BLaER1 treated with 17β-estradiol and CSF1 and Interleukin-3, amounts not matched to agents 10 nM and 100 nM (cell line): ENCODE measurements around the gene LRRK1.
A peak's percentile ranks its signal among the peaks of the same experiment; 100 is the strongest.

ENCODE experiments used
- H3K27ac ChIP-seq, 11 experiments: shearing (Covaris generic); formaldehyde crosslinking; 2 replicates each; pipeline ENCODE4 v1.8.1; 2022
- H3K27me3 ChIP-seq, 11 experiments: shearing (Covaris generic); formaldehyde crosslinking; 2 replicates each; pipeline ENCODE4 v1.8.1; 2022
- H3K36me3 ChIP-seq, 11 experiments: shearing (Covaris generic); formaldehyde crosslinking; 2 replicates each; pipeline ENCODE4 v1.8.1; 2022
- H3K4me1 ChIP-seq, 10 experiments: shearing (Covaris generic); formaldehyde crosslinking; 2 replicates each; pipeline ENCODE4 v1.8.1; 2022
- H3K4me2 ChIP-seq, 11 experiments: shearing (Covaris generic); formaldehyde crosslinking; 2 replicates each; pipeline ENCODE4 v1.8.1; 2022
- H3K4me3 ChIP-seq, 10 experiments: shearing (Covaris generic); formaldehyde crosslinking; 2 replicates each; pipeline ENCODE4 v1.8.1; 2022
- H3K9ac ChIP-seq, 11 experiments: shearing (Covaris generic); formaldehyde crosslinking; 2 replicates each; pipeline ENCODE4 v1.8.1; 2022
- H3K9me3 ChIP-seq, 11 experiments: shearing (Covaris generic); formaldehyde crosslinking; replicated peaks in 1 of 11; 2 replicates each; pipeline ENCODE4 v1.8.1; 2022
- H4K20me1 ChIP-seq, 11 experiments: shearing (Covaris generic); formaldehyde crosslinking; 2 replicates each; pipeline ENCODE4 v1.8.1; 2022
- Cebpa-rat ChIP-seq, 11 experiments: shearing (Covaris generic); IDR thresholded peaks; 2 replicates each; pipeline ENCODE4 v1.8.1; 2022

Gene LRRK1

GRCh38 chr15:101114166-101114565, 195.0 kb downstream of the LRRK1 start:
- peaks cover 27 to 76% (median 64%) of the 10 kb centered on the region in 10 experiments for H3K4me1 ChIP-seq
- TF ChIP-seq Cebpa-rat (IDR thresholded peaks at IDR 0.05): no peak
- H3K27me3 ChIP-seq: no peaks in the 10 kb centered on the region
- H3K4me3 ChIP-seq: no peak overlapping the region
- H3K4me2 ChIP-seq: peak overlapping the region in 9 of 11 experiments; percentile 12 to 92 (median 79); a peak in 11 of 22 replicates
- H3K27ac ChIP-seq: peak overlapping the region in 1 of 11 experiments; percentile 75; a peak in 1 of 22 replicates
- H3K9me3 ChIP-seq: no peaks in the 10 kb centered on the region
- no peaks in the 10 kb centered on the region for H3K36me3 ChIP-seq
- H4K20me1 ChIP-seq: no peaks in the 10 kb centered on the region
- H3K9ac ChIP-seq: no peak overlapping the region

- Histone ChIP-seq H3K4me1 (peaks cover 27 to 79% (median 64%) of the 10 kb centered on the region in 10 experiments), H3K36me3 (no peaks in the 10 kb centered on the region), H3K27me3 (no peaks in the 10 kb centered on the region), H3K4me2 (peak overlapping the region in 9 of 11 experiments; percentile 12 to 92 (median 79); a peak in 14 of 22 replicates), H3K9me3 (no peaks in the 10 kb centered on the region), H4K20me1 (no peaks in the 10 kb centered on the region), H3K4me3 (no peak overlapping the region), H3K9ac (no peak overlapping the region), H3K27ac (peak overlapping the region in 4 of 11 experiments; percentile 73 to 84 (median 76); a peak in 5 of 22 replicates)
- no peak for TF ChIP-seq Cebpa-rat (IDR thresholded peaks at IDR 0.05)
Measured at GRCh38 chr15:101114610-101115009, 195.5 kb downstream of the LRRK1 start.

- peak overlapping the region; percentile 68 to 92 (median 80); a peak in 21 of 22 replicates for H3K4me2 ChIP-seq
- TF ChIP-seq Cebpa-rat (IDR thresholded peaks at IDR 0.05): no peak
- H3K27ac ChIP-seq: peak overlapping the region in 10 of 11 experiments; percentile 52 to 84 (median 75); a peak in 18 of 22 replicates
- H4K20me1 ChIP-seq: no peaks in the 10 kb centered on the region
- peak overlapping the region in 4 of 10 experiments; percentile 4 to 36 (median 13); a peak in 1 of 20 replicates for H3K4me3 ChIP-seq
- peaks cover 29 to 87% (median 70%) of the 10 kb centered on the region in 10 experiments for H3K4me1 ChIP-seq
- H3K9ac ChIP-seq: peak overlapping the region in 10 of 11 experiments; percentile 48 to 73 (median 58); a peak in 17 of 22 replicates
- H3K9me3 ChIP-seq: no peaks in the 10 kb centered on the region
- no peaks in the 10 kb centered on the region for H3K27me3 ChIP-seq
- no peaks in the 10 kb centered on the region for H3K36me3 ChIP-seq
Measured at GRCh38 chr15:101115393-101115785, 196.2 kb downstream of the LRRK1 start.

- Histone ChIP-seq H3K4me1 (peaks cover 35 to 89% (median 72%) of the 10 kb centered on the region in 10 experiments), H3K9me3 (no peaks in the 10 kb centered on the region), H3K9ac (peak overlapping the region in 10 of 11 experiments; percentile 48 to 73 (median 58); a peak in 20 of 22 replicates), H3K36me3 (no peaks in the 10 kb centered on the region), H3K27ac (peak overlapping the region; percentile 27 to 84 (median 75); a peak in 21 of 22 replicates), H3K27me3 (no peaks in the 10 kb centered on the region), H3K4me3 (peak overlapping the region in 5 of 10 experiments; percentile 4 to 36 (median 15); a peak in 5 of 20 replicates), H3K4me2 (peak overlapping the region; percentile 68 to 92 (median 80)), H4K20me1 (no peaks in the 10 kb centered on the region)
- no peak for TF ChIP-seq Cebpa-rat (IDR thresholded peaks at IDR 0.05)
Measured at GRCh38 chr15:101115786-101116680, 196.9 kb downstream of the LRRK1 start.

GRCh38 chr15:101116681-101116976, 197.5 kb downstream of the LRRK1 start:
- H3K27me3 ChIP-seq: no peaks in the 10 kb centered on the region
- peak overlapping the region in 3 of 10 experiments; percentile 2 to 28 (median 15); a peak in 2 of 20 replicates for H3K4me3 ChIP-seq
- peak overlapping the region in 10 of 11 experiments; percentile 7 to 73 (median 58); a peak in 17 of 22 replicates for H3K9ac ChIP-seq
- peak overlapping the region; percentile 27 to 84 (median 75); a peak in 21 of 22 replicates for H3K27ac ChIP-seq
- peaks cover 41 to 89% (median 72%) of the 10 kb centered on the region in 10 experiments for H3K4me1 ChIP-seq
- H4K20me1 ChIP-seq: no peaks in the 10 kb centered on the region
- H3K36me3 ChIP-seq: no peaks in the 10 kb centered on the region
- no peak for TF ChIP-seq Cebpa-rat (IDR thresholded peaks at IDR 0.05)
- no peaks in the 10 kb centered on the region for H3K9me3 ChIP-seq
- H3K4me2 ChIP-seq: peak overlapping the region; percentile 68 to 92 (median 80)

GRCh38 chr15:101118116-101118515, 199.0 kb downstream of the LRRK1 start:
- Histone ChIP-seq H4K20me1 (no peaks in the 10 kb centered on the region), H3K27me3 (no peaks in the 10 kb centered on the region), H3K27ac (peak overlapping the region in 3 of 11 experiments; percentile 4 to 12 (median 4); a peak in 1 of 22 replicates), H3K36me3 (no peaks in the 10 kb centered on the region), H3K4me1 (peaks cover 53 to 89% (median 73%) of the 10 kb centered on the region in 10 experiments), H3K9me3 (no peaks in the 10 kb centered on the region), H3K4me3 (no peak overlapping the region), H3K4me2 (no peak overlapping the region), H3K9ac (no peak overlapping the region)
- no peak for TF ChIP-seq Cebpa-rat (IDR thresholded peaks at IDR 0.05)

GRCh38 chr15:101118615-101119014, 199.5 kb downstream of the LRRK1 start:
- H3K4me2 ChIP-seq: no peak overlapping the region
- H3K9me3 ChIP-seq: no peaks in the 10 kb centered on the region
- H4K20me1 ChIP-seq: no peaks in the 10 kb centered on the region
- H3K4me3 ChIP-seq: no peak overlapping the region
- no peaks in the 10 kb centered on the region for H3K36me3 ChIP-seq
- H3K4me1 ChIP-seq: peaks cover 55 to 90% (median 75%) of the 10 kb centered on the region in 10 experiments
- no peak overlapping the region for H3K9ac ChIP-seq
- H3K27me3 ChIP-seq: no peaks in the 10 kb centered on the region
- H3K27ac ChIP-seq: peak overlapping the region in 2 of 11 experiments; percentile 4 to 12; a peak in 2 of 22 replicates
- no peak for TF ChIP-seq Cebpa-rat (IDR thresholded peaks at IDR 0.05)

GRCh38 chr15:101119181-101119580, 200.0 kb downstream of the LRRK1 start:
- TF ChIP-seq Cebpa-rat (IDR thresholded peaks at IDR 0.05): no peak
- H3K36me3 ChIP-seq: no peaks in the 10 kb centered on the region
- no peak overlapping the region for H3K9ac ChIP-seq

More at GRCh38 chr15:101119181-101119580, 200.0 kb downstream of the LRRK1 start:
- Histone ChIP-seq H3K4me3 (no peak overlapping the region), H3K27me3 (no peaks in the 10 kb centered on the region), H3K27ac (0 out of 22 replicates have a peak overlapping the region, but pooled peaks of 2 of the 11 experiments have one; percentile 4 to 12), H3K9me3 (no peaks in the 10 kb centered on the region), H4K20me1 (no peaks in the 10 kb centered on the region), H3K4me1 (peaks cover 58 to 88% (median 75%) of the 10 kb centered on the region in 10 experiments), H3K4me2 (no peak overlapping the region)
